Nephron progenitor cell (in vitro differentiated cells): ENCODE measurements around the gene OR6S1.

Source experiments
- DNase-seq: peaks from one replicate; pipeline ENCODE4 v3.0.0; 2021
- H3K27ac Mint-ChIP-seq: 2 replicates; pipeline ENCODE4 v1.8.0; 2021; ENCODE audit warnings: mild to moderate bottlenecking, moderate library complexity, mixed read lengths
- H3K27me3 Mint-ChIP-seq: 2 replicates; pipeline ENCODE4 v1.8.0; 2021; ENCODE audit warnings: mild to moderate bottlenecking, low read depth, mixed read lengths; ENCODE audit not compliant: poor library complexity
- H3K36me3 Mint-ChIP-seq: 2 replicates; pipeline ENCODE4 v1.8.0; 2021; ENCODE audit warnings: low read depth, mixed read lengths
- H3K4me1 Mint-ChIP-seq: 2 replicates; pipeline ENCODE4 v1.8.0; 2021; ENCODE audit warnings: mixed read lengths
- H3K4me3 Mint-ChIP-seq: 2 replicates; pipeline ENCODE4 v1.8.0; 2021; ENCODE audit warnings: mild to moderate bottlenecking, moderate library complexity, mixed read lengths
- H3K9me3 Mint-ChIP-seq: 2 replicates; pipeline ENCODE4 v1.8.0; 2021; ENCODE audit warnings: mild to moderate bottlenecking, moderate library complexity, mixed read lengths
- TF ChIP-seq, protein P1 (sequence below): fragments of 200-600 bp; sonication (generic); IDR thresholded peaks from 2 replicates; pipeline ENCODE4 v1.5.0; 2021; ENCODE audit warnings: antibody characterized with exemption

The OR6S1 gene

GRCh38 chr14:20609215-20610001 is 32.1 kb downstream of the OR6S1 start:
- Mint-ChIP-seq H3K36me3 (no peaks in the 10 kb centered on the region), H3K27ac (no peak overlapping the region), H3K4me1 (no peaks in the 10 kb centered on the region), H3K27me3 (peaks cover 6% of the 10 kb centered on the region), H3K4me3 (no peak overlapping the region), H3K9me3 (no peaks in the 10 kb centered on the region)
- TF ChIP-seq, protein P1, sequence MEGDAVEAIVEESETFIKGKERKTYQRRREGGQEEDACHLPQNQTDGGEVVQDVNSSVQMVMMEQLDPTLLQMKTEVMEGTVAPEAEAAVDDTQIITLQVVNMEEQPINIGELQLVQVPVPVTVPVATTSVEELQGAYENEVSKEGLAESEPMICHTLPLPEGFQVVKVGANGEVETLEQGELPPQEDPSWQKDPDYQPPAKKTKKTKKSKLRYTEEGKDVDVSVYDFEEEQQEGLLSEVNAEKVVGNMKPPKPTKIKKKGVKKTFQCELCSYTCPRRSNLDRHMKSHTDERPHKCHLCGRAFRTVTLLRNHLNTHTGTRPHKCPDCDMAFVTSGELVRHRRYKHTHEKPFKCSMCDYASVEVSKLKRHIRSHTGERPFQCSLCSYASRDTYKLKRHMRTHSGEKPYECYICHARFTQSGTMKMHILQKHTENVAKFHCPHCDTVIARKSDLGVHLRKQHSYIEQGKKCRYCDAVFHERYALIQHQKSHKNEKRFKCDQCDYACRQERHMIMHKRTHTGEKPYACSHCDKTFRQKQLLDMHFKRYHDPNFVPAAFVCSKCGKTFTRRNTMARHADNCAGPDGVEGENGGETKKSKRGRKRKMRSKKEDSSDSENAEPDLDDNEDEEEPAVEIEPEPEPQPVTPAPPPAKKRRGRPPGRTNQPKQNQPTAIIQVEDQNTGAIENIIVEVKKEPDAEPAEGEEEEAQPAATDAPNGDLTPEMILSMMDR = peak; percentile 87
- peak; percentile 66 for DNase-seq

DNA sequence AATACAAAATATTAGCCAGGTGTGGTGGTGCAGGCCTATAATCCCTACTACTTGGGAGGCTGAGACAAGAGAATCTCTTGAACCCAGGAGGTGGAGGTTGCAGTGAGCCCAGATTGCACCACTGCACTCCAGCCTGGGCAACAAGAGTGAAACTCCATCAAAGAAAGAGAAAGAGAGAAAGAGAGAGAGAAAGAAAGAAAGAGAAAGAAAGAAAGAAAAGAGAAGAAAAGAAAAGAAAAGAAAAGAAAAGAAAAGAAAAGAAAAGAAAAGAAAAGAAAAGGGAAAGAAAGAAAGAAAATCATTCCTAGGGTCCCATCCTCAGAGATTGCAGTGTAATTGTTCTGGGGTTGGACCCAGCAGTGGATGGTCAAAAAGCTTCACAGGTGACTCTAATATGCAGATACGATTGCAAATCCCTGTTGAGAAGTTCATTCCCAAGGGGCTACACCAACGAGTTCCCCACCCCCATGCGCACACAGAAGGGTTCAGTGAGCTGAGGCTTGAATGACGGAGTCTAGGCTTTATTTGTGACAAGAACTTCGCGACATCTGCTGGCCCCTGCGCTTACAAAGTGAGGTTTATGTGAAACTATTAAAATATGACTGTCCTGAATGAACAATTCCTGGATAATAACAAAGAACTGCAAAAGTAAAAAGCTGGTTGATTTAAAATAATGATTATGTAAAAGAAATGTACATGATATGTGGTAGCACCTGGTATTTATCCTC is 32.9 kb downstream of the OR6S1 start:
- no peak overlapping the region for H3K27ac Mint-ChIP-seq
- peaks cover 6% of the 10 kb centered on the region for H3K27me3 Mint-ChIP-seq
- no peaks in the 10 kb centered on the region for H3K4me1 Mint-ChIP-seq
- no peak for DNase-seq
- no peaks in the 10 kb centered on the region for H3K9me3 Mint-ChIP-seq
- H3K36me3 Mint-ChIP-seq = no peaks in the 10 kb centered on the region
- TF ChIP-seq, protein P1 = no peak
- H3K4me3 Mint-ChIP-seq = peak overlapping the region; percentile 43

GRCh38 chr14:20607617-20608016 is 33.9 kb downstream of the OR6S1 start:
- Mint-ChIP-seq H3K36me3 (no peaks in the 10 kb centered on the region), H3K27ac (no peak overlapping the region), H3K4me1 (no peaks in the 10 kb centered on the region), H3K4me3 (no peak overlapping the region), H3K27me3 (peaks cover 9% of the 10 kb centered on the region), H3K9me3 (no peaks in the 10 kb centered on the region)
- TF ChIP-seq, protein P1 = no peak
- DNase-seq = no peak

- Mint-ChIP-seq H3K36me3 (no peaks in the 10 kb centered on the region), H3K9me3 (no peaks in the 10 kb centered on the region), H3K27me3 (peaks cover 9% of the 10 kb centered on the region), H3K4me1 (no peaks in the 10 kb centered on the region), H3K27ac (no peak overlapping the region), H3K4me3 (no peak overlapping the region)
- DNase-seq = no peak
- TF ChIP-seq, protein P1 = no peak
Observed at GRCh38 chr14:20606902-20607242, 34.6 kb downstream of the OR6S1 start.

DNA sequence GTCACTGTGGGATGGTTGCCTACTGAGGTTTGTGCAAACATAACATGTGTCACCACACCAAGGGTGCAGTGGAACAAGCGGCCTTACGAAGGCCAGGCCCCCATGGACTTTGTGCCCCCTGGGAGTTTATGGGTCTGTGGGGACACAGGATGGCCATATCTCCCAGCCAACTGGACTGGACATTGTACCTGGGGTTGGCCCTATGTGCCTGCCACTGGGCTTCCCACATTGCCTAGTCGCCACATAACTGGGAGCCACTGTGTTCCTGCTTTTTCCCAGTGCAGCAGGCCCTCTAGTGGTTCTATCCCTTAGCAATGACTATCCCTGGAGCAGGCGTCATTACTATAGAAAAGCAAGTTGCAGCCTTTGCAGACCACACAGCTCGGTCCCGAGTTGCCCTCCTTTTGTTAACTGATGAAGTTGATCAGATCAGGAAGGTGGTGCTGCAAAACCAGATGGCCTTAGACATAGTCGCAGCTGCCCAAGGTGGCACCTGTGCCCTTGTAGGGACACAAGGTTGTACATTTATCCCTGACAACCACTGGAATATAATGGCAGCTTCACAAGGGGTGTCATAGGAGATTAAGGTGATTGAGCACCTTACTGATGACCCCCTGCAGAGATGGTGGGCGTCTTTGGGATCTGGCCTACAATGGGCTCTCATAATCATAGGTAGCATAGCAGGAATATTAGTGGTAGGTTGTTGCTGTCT is 35.1 kb downstream of the OR6S1 start:
- H3K27ac Mint-ChIP-seq = no peak overlapping the region
- H3K9me3 Mint-ChIP-seq = no peaks in the 10 kb centered on the region
- H3K4me1 Mint-ChIP-seq = no peaks in the 10 kb centered on the region
- H3K4me3 Mint-ChIP-seq = no peak overlapping the region
- peaks cover 9% of the 10 kb centered on the region for H3K27me3 Mint-ChIP-seq
- TF ChIP-seq, protein P1 = peak; percentile 54
- no peaks in the 10 kb centered on the region for H3K36me3 Mint-ChIP-seq
- peak; percentile 28 for DNase-seq
